Upper lobe of left lung (tissue), 6 donors: ENCODE measurements around the gene TEN1. TPM values are rescaled to one million over a fixed set of nuclear protein-coding genes. Genes with fewer than 3 reads are reported as not detected.

Experiments
- ATAC-seq, 2 donors: fragments of 200-7000 bp; cut with Tn5 transposase; one replicate each; pipeline ENCODE4 v1.9.1; 2022; ENCODE audit warnings: mild to moderate bottlenecking in 2 of 2, moderate library complexity in 2 of 2; ENCODE audit not compliant: low FRiP score in 2 of 2
- DNase-seq, 2 donors: peaks; one replicate each; pipeline ENCODE4 v3.0.0-alpha.2; 2019 to 2020
- H3K27ac ChIP-seq, 4 donors: fragments of 200-600 bp; sonication (generic); one replicate each; pipeline ENCODE4 v1.5.1; 2016 to 2019
- H3K27me3 ChIP-seq, 4 donors: fragments of 200-600 bp; sonication (generic); one replicate each; pipeline ENCODE4 v1.5.1; 2017 to 2019
- H3K36me3 ChIP-seq, 4 donors: fragments of 200-600 bp; sonication (generic); one replicate each; pipeline ENCODE4 v1.5.1; 2016 to 2019
- H3K4me1 ChIP-seq, 4 donors: fragments of 200-600 bp; sonication (generic); one replicate each; pipeline ENCODE4 v1.5.1; 2018 to 2019
- H3K4me3 ChIP-seq, 4 donors: fragments of 200-600 bp; sonication (generic); one replicate each; pipeline ENCODE4 v1.5.1; 2017 to 2019; ENCODE audit warnings: mild to moderate bottlenecking in 2 of 4, moderate library complexity in 1 of 4
- H3K9me3 ChIP-seq, 4 donors: fragments of 200-600 bp; sonication (generic); one replicate each; pipeline ENCODE4 v1.5.1; 2018 to 2019
- CTCF ChIP-seq, 6 experiments: fragments of 450-650 bp in 4 of 6; fragments of 200-600 bp in 2 of 6; sonication (generic) in 2 of 6; IDR thresholded peaks; one replicate each; pipeline ENCODE4 v1.5.1; 2016 to 2019; ENCODE audit warnings: antibody characterized with exemption in 6 of 6
- EP300 ChIP-seq, 4 donors: sonication (generic); formaldehyde crosslinking; IDR thresholded peaks; one replicate each; pipeline ENCODE4 v1.5.1; 2017; ENCODE audit warnings: antibody characterized with exemption in 4 of 4, control low read depth in 2 of 4
- POLR2A ChIP-seq, 4 donors: fragments of 450-650 bp; IDR thresholded peaks; one replicate each; pipeline ENCODE4 v1.5.1; 2016 to 2017; ENCODE audit warnings: antibody characterized with exemption in 4 of 4, mild to moderate bottlenecking in 2 of 4
- POLR2AphosphoS5 ChIP-seq, 2 donors: sonication (generic); formaldehyde crosslinking; IDR thresholded peaks; one replicate each; pipeline ENCODE4 v1.5.1; 2017; ENCODE audit warnings: antibody characterized with exemption in 2 of 2
- WGBS, 2 donors: methylation state at CpG; one replicate each; pipeline ENCODE4 v1.1.5; 2017 to 2018; 5-methylcytosine and 5-hydroxymethylcytosine counted together
- total RNA-seq, 6 donors: library from RNA; depleted of rRNA in 4 of 6; stranded (reverse); fragments of >200 nt in 4 of 6; gene quantifications; one replicate each; pipeline versions ENCODE4 v1.1.0 to v1.2.1, GENCODE V29; 2016 to 2021
- donor health status: DM: no; HTN: no; CAD: no; lungs with moderate emphysema.
- donor health status: DM: no; HTN: yes; CAD: no; lungs with severe emphysema.

TEN1 gene
- total RNA-seq, 6 donors from 2014 or later = 13.6 to 29.3 (median 17.0) TPM; not detected in 1

- peak; percentile 38 to 91 for DNase-seq
- 78 to 96% methylated on average over 5 to 10 of the region's 15 CpGs for WGBS, 2 donors
- Histone ChIP-seq H3K27ac (peak overlapping the region; percentile 69 to 83 (median 78)), H3K4me3 (peak overlapping the region in 3 of 4 donors; percentile 37 to 52 (median 47)), H3K9me3 (no peaks in the 10 kb centered on the region), H3K36me3 (peaks cover 0 to 10% (median 0%) of the 10 kb centered on the region in 4 donors), H3K27me3 (no peaks in the 10 kb centered on the region), H3K4me1 (peaks cover 9 to 29% (median 14%) of the 10 kb centered on the region in 4 donors)
- TF ChIP-seq CTCF (IDR thresholded peaks at IDR 0.05) (peak in 2 of 6 experiments; percentile 6 to 20), POLR2AphosphoS5 (IDR thresholded peaks at IDR 0.05) (no peak), EP300 (IDR thresholded peaks at IDR 0.05) (no peak), POLR2A (IDR thresholded peaks at IDR 0.05) (no peak)
- peak; percentile 60 to 80 for ATAC-seq
Observed at GRCh38 chr17:76026714-76027158, 47.7 kb downstream of the TEN1 start.

GRCh38 chr17:76027159-76027839 is 48.3 kb downstream of the TEN1 start, which contains the start of gene EVPL:
Gene EVPL, minus strand, starts transcription at chr17:76027306. Its CDS starts 108 bp downstream, at chr17:76027198.
- WGBS, 2 donors = 67 to 76% methylated on average over 9 to 23 of the region's 24 CpGs
- ATAC-seq (peak; percentile 75 to 92), DNase-seq (peak; percentile 94 to 96)
- peak within 1 kb of the TSS; percentile 69 to 83 (median 78) for H3K27ac ChIP-seq
- H3K4me1 ChIP-seq = peaks cover 9 to 29% (median 14%) of the 10 kb centered on the region in 4 donors
- TF ChIP-seq POLR2A (IDR thresholded peaks at IDR 0.05) = peak in 1 of 4 donors; percentile 71
- TF ChIP-seq CTCF (IDR thresholded peaks at IDR 0.05) = no peak
- TF ChIP-seq EP300 (IDR thresholded peaks at IDR 0.05) = no peak
- peak in 1 of 2 donors; percentile 63 for TF ChIP-seq POLR2AphosphoS5 (IDR thresholded peaks at IDR 0.05)
- H3K4me3 ChIP-seq = peak within 1 kb of the TSS in 3 of 4 donors; percentile 37 to 52 (median 47)
- H3K9me3 ChIP-seq = no peaks in the 10 kb centered on the region
- no peaks in the 10 kb centered on the region for H3K27me3 ChIP-seq
- H3K36me3 ChIP-seq = peaks cover 0 to 4% (median 0%) of the 10 kb centered on the region in 4 donors

- Histone ChIP-seq H3K9me3 (no peaks in the 10 kb centered on the region), H3K4me1 (peaks cover 9 to 20% (median 12%) of the 10 kb centered on the region in 4 donors), H3K36me3 (no peaks in the 10 kb centered on the region), H3K27ac (peak overlapping the region in 1 of 4 donors; percentile 31), H3K27me3 (no peaks in the 10 kb centered on the region), H3K4me3 (no peak overlapping the region)
- 80 to 89% methylated on average over 9 to 20 of the region's 20 CpGs for WGBS, 2 donors
- no peak for TF ChIP-seq EP300 (IDR thresholded peaks at IDR 0.05)
- peak in 2 of 6 experiments; percentile 20 to 48 for TF ChIP-seq CTCF (IDR thresholded peaks at IDR 0.05)
- no peak for TF ChIP-seq POLR2AphosphoS5 (IDR thresholded peaks at IDR 0.05)
- no peak for TF ChIP-seq POLR2A (IDR thresholded peaks at IDR 0.05)
- ATAC-seq (no peak), DNase-seq (no peak)
Observed at GRCh38 chr17:76032073-76032779, 53.2 kb downstream of the TEN1 start.

DNA sequence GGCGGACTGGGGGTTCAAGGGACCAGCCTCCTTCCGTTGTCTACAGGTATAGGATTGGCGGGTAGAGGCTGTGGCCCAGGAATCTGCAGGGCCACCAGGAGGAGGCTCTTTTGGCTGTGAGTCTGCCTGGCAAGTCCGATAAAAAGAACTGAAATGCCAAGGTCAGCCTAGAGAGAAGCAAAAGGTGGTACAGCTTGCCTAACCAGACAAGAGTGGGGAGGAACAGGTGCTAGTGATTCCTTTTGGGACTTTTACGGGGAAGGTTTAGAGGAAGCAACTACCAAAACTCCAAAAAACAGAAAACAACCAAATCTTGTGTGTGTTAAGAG is 53.7 kb downstream of the TEN1 start:
- ATAC-seq (no peak), DNase-seq (no peak)
- Histone ChIP-seq H3K27me3 (no peaks in the 10 kb centered on the region), H3K36me3 (peaks cover 0 to 3% (median 0%) of the 10 kb centered on the region in 4 donors), H3K4me3 (no peak overlapping the region), H3K9me3 (no peaks in the 10 kb centered on the region), H3K4me1 (peaks cover 9 to 16% (median 12%) of the 10 kb centered on the region in 4 donors), H3K27ac (peak overlapping the region in 1 of 4 donors; percentile 17)
- 87 to 89% methylated on average over 5 of the region's 5 CpGs for WGBS, 2 donors
- no peak for TF ChIP-seq POLR2AphosphoS5 (IDR thresholded peaks at IDR 0.05)
- TF ChIP-seq EP300 (IDR thresholded peaks at IDR 0.05) = no peak
- no peak for TF ChIP-seq CTCF (IDR thresholded peaks at IDR 0.05)
- no peak for TF ChIP-seq POLR2A (IDR thresholded peaks at IDR 0.05)
